ENCODE measurements around the gene ADAMTS17. TPM values are rescaled to one million over a fixed set of nuclear protein-coding genes. Genes with fewer than 3 reads are reported as not detected.

ADAMTS17 gene
- total RNA-seq, 1 experiment from 2014 or later, result 1.8 TPM

DNA sequence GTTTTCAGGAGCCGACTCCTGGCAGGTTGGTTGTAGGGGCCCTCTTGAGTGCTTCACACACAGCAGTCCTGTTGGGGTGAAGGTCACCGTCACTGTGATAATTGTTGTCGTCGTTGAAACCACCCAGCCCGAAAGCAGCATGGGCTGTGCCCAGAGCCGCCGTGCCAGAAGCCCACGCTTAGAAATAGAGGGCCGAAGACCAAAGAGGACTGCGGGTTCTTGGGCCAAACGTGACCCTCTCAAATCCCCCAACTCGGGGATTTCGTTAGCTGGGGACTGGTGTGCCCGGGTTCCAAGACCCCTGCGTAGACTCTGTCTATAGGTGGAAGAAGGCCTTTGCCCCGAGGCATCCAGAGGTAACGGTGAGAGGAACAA lies 7.5 kb upstream of the ADAMTS17 start:
- ATAC-seq (no peak), DNase-seq (ENCODE audit: low spot score) (no peak)
- no peak for TF ChIP-seq ZNF232 (CRISPR knock-in tag; IDR thresholded peaks at IDR 0.05)
- TF ChIP-seq MYBL2 (CRISPR knock-in tag; IDR thresholded peaks at IDR 0.05), result 0 out of 2 replicates have a peak, but pooled peaks have one; percentile 6
- Mint-ChIP-seq H3K27ac (no peak overlapping the region), H3K4me1 (peaks cover 11% of the 10 kb centered on the region), H3K36me3 (no peaks in the 10 kb centered on the region), H3K4me3 (peak overlapping the region; percentile 87), H3K27me3 (ENCODE audit: low read depth) (peaks cover 43% of the 10 kb centered on the region), H3K9me3 (peaks cover 3% of the 10 kb centered on the region; the same call in 1 of the 2 replicates)
- CTCF ChIA-PET, result interaction anchor here (0.6 to 4.4 kb wide), 33 partner anchors 10 to 540 kb away, joined by 3 to 110 read pairs (median 5); partner anchors contain the start of genes ADAMTS17, ASB7, CERS3 and LINS1
- POLR2A ChIA-PET, result interaction anchor here (1.0 kb wide), 1 partner anchor 10 kb away, joined by 3 read pairs; no protein-coding TSS in a partner anchor

GRCh38 chr15:100348578-100348977 lies 6.8 kb upstream of the ADAMTS17 start:
- CTCF ChIA-PET, result interaction anchor here (2.0 to 4.4 kb wide), 5 partner anchors 10 to 423 kb away, joined by 14 to 110 read pairs (median 37); partner anchors contain the start of genes ADAMTS17, ASB7 and LINS1
- Mint-ChIP-seq H3K4me3 (no peak overlapping the region), H3K27ac (no peak overlapping the region), H3K36me3 (no peaks in the 10 kb centered on the region), H3K9me3 (peaks cover 3% of the 10 kb centered on the region; the same call in 1 of the 2 replicates), H3K27me3 (ENCODE audit: low read depth) (peaks cover 47% of the 10 kb centered on the region), H3K4me1 (peaks cover 11% of the 10 kb centered on the region)
- POLR2A ChIA-PET, result no interaction called here
- no peak for ATAC-seq
- no peak for DNase-seq (ENCODE audit: low spot score)
- TF ChIP-seq, protein P1, sequence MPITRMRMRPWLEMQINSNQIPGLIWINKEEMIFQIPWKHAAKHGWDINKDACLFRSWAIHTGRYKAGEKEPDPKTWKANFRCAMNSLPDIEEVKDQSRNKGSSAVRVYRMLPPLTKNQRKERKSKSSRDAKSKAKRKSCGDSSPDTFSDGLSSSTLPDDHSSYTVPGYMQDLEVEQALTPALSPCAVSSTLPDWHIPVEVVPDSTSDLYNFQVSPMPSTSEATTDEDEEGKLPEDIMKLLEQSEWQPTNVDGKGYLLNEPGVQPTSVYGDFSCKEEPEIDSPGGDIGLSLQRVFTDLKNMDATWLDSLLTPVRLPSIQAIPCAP (CRISPR knock-in tag; IDR thresholded peaks at IDR 0.05), result no peak
- TF ChIP-seq HMGA2 (CRISPR knock-in tag; IDR thresholded peaks at IDR 0.05) (no peak), GRHL2 (CRISPR knock-in tag; IDR thresholded peaks at IDR 0.05; ENCODE audit: insufficient replicate concordance, severe bottlenecking) (no peak), TP53 (CRISPR knock-in tag; IDR thresholded peaks at IDR 0.05) (no peak), ZNF512 (CRISPR knock-in tag; IDR thresholded peaks at IDR 0.05; ENCODE audit: borderline replicate concordance) (no peak), ELF4 (CRISPR knock-in tag; IDR thresholded peaks at IDR 0.05; ENCODE audit: low read depth) (no peak)

- no peak overlapping the region for H3K4me3 Mint-ChIP-seq
- ATAC-seq (no peak), DNase-seq (ENCODE audit: low spot score) (no peak)
- no peaks in the 10 kb centered on the region for H3K36me3 Mint-ChIP-seq
- CTCF ChIA-PET, result interaction anchor here (4.4 kb wide), 1 partner anchor 9 kb away, joined by 110 read pairs; the partner anchor contains the start of gene ADAMTS17
- no peak overlapping the region for H3K27ac Mint-ChIP-seq
- POLR2A ChIA-PET, result no interaction called here
- H3K27me3 Mint-ChIP-seq (ENCODE audit: low read depth), result peaks cover 62% of the 10 kb centered on the region
- peaks cover 15% of the 10 kb centered on the region for H3K4me1 Mint-ChIP-seq
- H3K9me3 Mint-ChIP-seq, result peaks cover 3% of the 10 kb centered on the region; the same call in 1 of the 2 replicates
- TF ChIP-seq, protein P2, sequence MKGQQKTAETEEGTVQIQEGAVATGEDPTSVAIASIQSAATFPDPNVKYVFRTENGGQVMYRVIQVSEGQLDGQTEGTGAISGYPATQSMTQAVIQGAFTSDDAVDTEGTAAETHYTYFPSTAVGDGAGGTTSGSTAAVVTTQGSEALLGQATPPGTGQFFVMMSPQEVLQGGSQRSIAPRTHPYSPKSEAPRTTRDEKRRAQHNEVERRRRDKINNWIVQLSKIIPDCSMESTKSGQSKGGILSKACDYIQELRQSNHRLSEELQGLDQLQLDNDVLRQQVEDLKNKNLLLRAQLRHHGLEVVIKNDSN (CRISPR knock-in tag; IDR thresholded peaks at IDR 0.05), result no peak
- TF ChIP-seq NFYB (CRISPR knock-in tag; conservative IDR thresholded peaks at IDR 0.05; ENCODE audit: low read depth), result no peak
- TF ChIP-seq ZNF232 (CRISPR knock-in tag; IDR thresholded peaks at IDR 0.05), result no peak
- no peak for TF ChIP-seq ZNF396 (CRISPR knock-in tag; IDR thresholded peaks at IDR 0.05; ENCODE audit: borderline replicate concordance)
- TF ChIP-seq MAX (CRISPR knock-in tag; IDR thresholded peaks at IDR 0.05), result no peak
- TF ChIP-seq NFE2L1 (CRISPR knock-in tag; IDR thresholded peaks at IDR 0.05), result no peak
- TF ChIP-seq CREB1 (CRISPR knock-in tag; IDR thresholded peaks at IDR 0.05), result no peak
- TF ChIP-seq ZNF416 (CRISPR knock-in tag; IDR thresholded peaks at IDR 0.05), result no peak
- TF ChIP-seq CBFB (CRISPR knock-in tag; IDR thresholded peaks at IDR 0.05; ENCODE audit: low read depth), result no peak
- no peak for TF ChIP-seq GABPB1 (CRISPR knock-in tag; IDR thresholded peaks at IDR 0.05)
- TF ChIP-seq, protein P3, sequence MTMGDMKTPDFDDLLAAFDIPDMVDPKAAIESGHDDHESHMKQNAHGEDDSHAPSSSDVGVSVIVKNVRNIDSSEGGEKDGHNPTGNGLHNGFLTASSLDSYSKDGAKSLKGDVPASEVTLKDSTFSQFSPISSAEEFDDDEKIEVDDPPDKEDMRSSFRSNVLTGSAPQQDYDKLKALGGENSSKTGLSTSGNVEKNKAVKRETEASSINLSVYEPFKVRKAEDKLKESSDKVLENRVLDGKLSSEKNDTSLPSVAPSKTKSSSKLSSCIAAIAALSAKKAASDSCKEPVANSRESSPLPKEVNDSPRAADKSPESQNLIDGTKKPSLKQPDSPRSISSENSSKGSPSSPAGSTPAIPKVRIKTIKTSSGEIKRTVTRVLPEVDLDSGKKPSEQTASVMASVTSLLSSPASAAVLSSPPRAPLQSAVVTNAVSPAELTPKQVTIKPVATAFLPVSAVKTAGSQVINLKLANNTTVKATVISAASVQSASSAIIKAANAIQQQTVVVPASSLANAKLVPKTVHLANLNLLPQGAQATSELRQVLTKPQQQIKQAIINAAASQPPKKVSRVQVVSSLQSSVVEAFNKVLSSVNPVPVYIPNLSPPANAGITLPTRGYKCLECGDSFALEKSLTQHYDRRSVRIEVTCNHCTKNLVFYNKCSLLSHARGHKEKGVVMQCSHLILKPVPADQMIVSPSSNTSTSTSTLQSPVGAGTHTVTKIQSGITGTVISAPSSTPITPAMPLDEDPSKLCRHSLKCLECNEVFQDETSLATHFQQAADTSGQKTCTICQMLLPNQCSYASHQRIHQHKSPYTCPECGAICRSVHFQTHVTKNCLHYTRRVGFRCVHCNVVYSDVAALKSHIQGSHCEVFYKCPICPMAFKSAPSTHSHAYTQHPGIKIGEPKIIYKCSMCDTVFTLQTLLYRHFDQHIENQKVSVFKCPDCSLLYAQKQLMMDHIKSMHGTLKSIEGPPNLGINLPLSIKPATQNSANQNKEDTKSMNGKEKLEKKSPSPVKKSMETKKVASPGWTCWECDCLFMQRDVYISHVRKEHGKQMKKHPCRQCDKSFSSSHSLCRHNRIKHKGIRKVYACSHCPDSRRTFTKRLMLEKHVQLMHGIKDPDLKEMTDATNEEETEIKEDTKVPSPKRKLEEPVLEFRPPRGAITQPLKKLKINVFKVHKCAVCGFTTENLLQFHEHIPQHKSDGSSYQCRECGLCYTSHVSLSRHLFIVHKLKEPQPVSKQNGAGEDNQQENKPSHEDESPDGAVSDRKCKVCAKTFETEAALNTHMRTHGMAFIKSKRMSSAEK (CRISPR knock-in tag; IDR thresholded peaks at IDR 0.05; ENCODE audit: borderline replicate concordance), result no peak
- TF ChIP-seq ZNF425 (CRISPR knock-in tag; conservative IDR thresholded peaks at IDR 0.05), result no peak
These were observed 5.2 kb upstream of the ADAMTS17 start for GRCh38 chr15:100346866-100347512.
